ENCODE results near the gene TEX35.

Gene TEX35

DNA sequence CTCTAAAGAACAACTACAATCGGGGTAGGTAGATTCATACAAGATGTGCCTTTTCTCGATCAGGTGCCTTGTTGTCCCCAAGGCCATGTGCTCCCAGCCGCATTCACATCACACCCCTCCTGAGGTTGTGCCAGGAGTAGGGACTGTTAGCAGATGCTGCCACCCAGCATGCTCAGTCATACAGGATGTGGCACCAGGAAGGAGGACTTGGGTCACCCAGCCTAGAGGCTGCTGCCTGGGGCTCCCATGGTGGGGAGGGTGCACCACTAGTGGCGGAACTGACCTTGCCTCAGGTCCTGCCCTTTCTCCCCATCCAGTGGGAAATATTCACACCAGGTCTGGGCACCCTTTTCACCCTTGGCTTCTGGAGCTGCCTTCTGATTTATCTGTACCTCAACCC, 8.3 kb downstream of the TEX35 start:
- no peak for DNase-seq

DNA sequence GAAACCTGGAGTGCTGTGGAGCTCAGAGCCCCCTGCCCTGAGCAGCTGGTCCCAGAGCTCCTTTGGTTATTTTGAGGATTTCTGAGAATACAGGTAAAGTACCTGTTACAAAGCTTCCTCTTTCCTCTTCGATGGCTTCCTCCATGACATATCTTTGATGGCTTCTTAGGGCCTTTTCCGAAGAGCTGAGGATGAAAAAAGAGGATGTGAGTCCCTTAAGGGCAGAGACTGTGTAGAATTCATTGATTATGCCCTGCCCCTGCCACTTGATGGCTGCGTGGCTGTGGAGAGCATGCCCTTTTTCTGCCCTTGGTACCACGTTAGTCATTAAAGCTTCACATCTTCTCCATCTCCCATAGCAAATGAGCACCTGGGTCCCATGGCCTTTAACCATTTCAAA, 14.2 kb downstream of the TEX35 start:
- no peak for DNase-seq

DNA sequence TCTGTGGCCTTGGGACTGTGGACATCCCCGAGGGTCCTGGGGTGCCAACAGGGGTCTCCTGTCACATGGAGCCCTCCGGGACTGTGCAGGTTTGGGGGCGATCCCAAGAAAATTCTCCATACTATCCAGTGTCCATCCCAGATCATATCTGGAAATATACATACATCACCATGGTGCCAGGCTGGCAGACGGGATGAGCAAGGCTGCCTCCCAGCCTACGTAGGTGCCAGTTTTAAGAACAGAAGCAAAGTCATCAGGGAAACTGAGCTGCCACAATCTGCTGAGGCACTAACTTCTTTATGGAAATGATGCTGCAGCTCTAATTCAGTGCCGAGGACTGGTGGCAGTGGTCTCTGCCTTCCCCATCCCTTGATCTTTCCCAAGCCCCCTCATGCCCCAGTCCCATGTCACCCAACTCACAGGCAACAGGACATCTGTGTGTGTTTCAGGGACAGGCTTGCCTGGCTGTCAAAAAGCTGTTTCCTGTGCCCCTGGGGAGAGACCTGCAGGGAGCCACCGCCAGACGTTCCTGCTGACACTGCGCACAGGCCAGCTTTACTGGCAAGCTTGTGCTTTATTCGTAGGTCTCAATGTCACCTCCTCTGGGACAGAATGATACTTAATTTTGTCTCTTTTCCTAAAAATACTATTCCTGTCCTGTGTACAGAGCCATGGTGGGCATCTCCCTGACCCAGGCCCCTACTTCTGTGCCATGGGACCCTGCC, 15.5 kb downstream of the TEX35 start:
- no peak for DNase-seq

DNA sequence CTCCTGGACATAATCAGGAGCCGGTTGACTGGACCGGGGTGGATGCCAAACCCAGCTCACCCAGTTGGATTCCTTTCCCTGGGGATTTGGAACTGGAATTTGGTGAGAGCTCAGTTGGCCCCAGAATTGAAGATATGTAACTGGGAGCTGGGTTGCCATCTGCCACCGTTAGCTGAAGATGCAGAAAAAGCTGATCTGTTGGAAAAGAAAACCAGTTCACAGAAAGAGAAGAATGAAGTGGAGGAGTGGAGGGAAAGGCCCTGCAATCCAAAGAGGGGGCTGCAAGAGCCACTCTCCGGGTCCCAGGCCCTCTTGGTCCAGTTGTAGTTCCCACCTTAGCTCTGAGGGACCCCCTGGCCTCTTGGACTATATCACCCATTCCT, 16.0 kb downstream of the TEX35 start:
- DNase-seq: no peak

DNA sequence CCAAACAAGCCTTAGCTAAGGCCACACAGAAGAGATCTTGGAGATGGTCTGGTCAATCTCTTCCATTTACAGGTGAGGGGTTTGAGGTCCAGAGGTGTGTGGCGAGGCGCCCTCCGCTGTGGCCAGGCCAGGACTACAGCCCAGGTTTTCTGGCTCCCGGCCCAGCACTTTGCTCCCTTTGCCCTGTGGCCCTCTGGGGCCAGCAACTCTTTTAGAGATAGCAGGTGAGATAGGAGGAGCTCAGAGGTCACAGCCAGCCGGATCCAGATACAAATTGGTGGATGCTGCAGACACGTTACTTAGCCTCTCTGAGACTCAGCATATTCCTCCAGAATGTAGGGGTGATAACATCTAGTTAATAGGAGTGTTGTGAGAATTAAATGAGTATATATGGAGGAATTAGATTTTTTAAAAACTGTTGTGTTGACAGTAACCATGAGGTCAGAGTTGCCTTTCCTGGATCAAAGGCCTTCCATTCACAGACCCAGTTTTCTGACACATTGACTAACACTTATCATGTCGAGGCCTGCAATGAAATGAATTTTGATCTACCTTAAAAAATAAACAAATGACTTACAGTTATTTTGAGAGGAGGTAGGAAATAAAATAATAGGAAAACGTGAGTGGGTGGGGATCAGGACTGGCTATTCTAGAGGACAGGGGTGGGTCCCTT, 16.6 kb downstream of the TEX35 start:
- DNase-seq: no peak

DNA sequence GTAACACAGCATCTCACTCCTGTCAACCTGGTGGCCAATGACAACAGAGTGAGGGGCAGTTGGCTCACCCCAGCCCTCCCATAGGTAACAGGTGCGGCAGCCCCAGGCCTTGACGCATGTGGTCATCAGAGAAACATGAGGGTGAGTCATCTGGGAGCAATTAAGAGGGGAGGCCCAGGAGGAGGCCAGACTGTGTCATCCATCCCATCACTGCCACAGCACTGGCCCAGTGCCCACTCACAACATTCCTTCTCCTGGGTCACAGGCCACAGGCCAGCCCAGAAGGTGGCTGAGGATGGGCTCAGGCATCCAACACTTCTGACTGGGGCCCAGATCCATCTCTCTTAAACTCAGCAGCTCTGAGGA, 17.1 kb downstream of the TEX35 start:
- DNase-seq: no peak

DNA sequence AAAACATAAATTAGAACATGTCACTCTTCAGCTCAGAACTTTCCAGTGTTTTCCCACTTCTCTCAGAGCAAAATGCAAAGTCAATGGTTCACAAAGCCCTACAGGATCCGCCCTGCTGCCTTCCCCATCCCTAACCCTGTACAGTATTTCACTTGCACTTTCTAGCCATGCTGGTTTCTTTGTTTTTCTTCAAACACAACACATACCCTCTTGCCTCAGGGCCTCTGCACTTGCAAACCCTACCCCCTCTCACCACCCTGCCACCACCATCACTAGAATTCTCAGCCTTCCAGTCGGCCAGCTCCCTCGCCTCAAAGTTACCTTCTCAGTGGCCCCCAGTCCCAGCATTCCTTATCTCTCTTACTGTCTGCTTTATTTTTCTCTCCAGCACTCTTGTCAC, 17.6 kb downstream of the TEX35 start:
- no peak for DNase-seq

DNA sequence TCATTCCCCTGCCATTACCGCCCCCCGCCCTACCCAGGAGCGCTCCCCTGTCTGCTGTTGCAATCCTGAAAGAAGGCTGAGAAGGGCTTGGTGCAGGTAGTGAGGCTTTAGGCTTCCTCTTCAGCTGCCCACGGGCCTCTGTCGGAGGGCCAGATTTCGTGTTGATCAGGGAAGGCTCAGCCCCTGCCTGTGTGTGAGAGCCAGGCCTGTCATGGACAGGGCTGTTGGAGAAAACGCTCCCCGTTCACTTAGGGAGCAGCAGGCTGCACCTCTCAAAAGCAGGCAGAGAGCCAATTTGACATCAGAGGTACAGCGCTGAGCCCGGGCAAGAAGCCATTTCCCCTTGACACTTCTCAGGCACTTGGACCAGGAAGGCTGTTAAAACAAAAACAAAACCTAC, 19.0 kb downstream of the TEX35 start:
- no peak for DNase-seq

DNA sequence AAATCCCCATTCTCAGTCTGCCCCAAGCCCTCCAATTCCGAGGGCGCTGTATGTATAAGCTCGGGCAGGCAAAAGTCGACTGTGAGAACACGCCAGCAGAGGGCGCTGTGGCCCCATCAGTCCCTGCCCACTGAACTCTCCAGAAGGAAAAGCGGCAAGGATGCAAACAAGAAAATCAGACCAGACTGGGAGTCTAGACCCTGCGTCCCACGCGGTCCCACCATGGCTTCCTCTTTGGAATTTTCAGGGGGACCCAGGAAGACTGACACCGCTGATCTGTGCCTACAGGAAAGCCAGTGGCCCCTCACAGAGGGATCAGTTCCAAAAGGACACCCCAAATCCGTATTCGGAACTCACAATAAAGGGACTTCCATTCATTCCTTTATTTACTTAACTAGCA, 19.5 kb downstream of the TEX35 start:
- peak; percentile 75 for DNase-seq

DNA sequence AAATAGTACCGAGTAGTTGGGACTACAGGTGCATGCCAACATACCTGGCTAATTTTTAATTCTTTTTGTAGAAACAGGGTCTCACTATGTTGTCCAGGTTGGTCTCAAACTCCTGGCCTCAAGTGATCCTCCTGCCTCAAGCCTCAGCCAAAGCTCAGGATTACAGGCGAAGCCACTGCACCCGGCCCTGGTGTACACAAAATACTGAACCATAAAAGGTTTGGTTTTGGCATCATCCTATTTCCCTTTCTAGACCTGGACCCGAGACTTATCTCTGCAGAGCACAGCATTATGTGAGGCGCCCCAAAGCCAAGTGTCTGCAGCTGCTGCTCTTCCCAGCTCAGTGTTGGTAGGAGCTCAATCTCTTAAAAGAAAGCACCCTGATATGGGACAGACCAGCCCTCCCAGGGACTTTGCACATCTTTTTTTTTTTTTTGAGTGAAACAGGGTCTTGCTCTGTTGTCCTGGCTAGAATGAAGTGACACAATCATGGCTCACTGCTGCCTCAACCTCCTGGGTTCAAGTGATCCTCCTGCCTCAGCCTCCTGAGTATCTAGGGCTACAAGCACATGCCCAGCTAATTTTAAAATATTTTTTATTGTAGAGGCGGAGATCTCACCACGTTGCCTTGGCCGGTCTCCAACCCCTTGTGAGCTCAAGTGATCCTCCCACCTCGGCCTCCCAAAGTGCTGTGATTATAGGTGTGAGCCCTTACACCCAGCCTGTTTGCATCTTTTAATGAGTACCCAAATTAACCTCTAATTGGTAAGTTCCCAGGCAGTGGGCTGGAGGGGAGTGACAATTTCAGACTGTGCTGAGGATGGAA, 20.4 kb downstream of the TEX35 start:
- no peak for DNase-seq

DNA sequence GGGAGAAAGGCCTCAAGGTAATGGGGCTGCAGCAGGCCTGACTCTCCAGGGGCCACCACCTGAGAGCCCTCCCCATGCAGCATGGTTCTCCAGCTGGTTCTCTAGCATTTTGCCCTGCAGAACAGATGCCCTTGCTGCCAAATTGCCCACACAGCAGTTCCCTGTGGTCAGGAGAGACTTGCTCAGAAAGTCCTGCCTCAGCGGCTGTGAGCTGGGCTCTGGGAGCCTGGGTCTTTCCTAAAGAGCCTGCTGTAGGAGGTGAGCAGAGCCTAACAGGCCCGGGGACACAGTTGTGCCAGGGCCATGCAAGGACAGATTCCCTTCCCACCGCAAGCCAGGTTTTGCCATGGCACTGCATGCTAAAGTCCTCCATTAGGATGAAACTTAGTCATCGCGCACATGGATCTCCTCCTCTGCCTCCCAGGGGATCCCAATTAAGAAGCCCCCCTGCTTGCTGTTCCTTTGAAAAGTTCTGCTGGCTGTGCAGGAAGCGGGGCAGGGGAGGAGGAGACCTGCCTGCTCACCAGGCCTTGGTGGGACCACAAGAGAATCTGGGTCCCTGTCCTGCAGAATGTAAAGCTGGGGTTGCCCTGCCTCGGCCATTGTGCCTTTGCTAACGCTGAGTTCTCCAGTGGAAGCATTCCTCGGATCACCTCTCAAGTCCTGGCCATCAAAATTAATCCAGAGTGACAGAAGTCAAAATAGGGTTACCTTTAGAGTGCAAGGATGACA, 21.4 kb downstream of the TEX35 start:
- no peak for DNase-seq

DNA sequence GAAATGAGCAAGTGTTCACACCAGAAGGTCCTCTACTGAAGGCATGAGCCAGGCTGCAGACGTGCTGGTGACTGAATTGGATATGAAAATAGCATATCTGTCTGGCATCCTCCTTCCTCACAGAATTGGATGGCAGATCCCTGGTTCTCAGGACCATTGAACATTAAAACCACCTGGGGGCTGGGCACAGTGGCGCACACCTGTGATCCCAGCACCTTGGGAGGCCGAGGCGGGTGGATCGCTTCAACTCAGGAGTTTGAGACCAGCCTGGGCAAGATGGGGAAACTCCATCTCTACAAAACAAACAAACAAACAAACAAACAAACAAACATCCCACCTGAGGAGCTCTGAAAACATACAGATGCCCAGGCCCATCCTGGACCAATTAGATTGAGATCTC, 23.4 kb downstream of the TEX35 start:
- DNase-seq: no peak

DNA sequence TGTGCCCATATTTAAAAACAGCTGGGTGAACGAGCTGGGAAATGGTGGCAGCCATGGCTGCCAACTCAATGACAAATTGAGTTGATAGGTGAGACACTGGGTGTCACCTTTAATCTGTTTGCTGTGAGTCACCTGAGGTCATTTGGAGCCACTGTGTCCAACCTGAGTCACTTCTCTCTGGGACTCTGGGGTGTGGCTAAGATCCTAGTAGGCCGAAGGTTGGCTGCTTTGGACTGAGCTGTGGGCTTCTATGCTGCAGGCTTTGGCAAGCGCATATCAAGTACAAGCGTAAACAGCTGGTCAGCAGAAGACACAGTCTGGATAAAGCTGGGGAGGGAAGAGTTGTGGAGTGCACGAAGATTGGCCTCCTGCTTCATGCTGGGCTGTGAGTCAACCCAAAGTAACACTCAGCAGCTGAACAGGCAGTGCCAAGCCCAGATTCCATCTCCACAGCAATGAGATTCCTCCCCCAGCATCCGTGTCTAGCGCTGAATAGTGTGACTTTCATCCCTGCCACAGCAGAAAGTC, 24.0 kb downstream of the TEX35 start:
- DNase-seq: no peak

DNA sequence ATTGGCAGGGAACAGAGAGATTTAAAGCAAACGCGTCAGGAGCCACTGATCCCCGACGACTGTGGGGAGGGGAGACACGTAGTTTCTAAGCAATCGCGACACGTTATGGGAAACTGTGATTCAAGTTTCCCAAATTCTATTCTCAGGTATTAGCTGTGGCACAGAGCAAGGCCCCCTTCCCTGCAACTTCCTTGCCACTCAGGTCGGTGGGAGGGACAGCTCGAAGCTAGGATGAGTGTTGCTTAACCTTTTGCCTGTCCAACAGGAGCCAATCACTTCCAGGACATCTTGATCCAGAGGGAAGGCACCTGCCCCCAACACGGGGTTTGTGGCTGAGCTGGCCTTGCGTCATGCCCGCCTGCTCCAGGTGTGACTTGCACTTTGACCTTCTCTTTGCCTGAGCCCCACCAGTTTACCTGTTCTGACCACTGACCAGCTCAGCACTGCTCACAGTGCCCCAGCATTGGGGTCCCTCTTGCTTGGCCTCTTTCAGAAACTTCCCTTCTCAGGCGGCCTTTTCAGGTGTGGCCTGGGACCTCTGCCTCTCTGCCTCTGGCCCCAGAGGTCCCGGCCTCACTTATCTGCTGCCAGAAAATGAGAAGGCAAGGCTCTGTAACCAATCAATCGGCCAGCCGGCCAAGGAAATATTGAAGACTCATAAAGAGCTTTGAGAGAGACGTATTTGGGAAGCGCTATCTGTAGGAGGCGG, 24.6 kb downstream of the TEX35 start:
- DNase-seq: no peak

DNA sequence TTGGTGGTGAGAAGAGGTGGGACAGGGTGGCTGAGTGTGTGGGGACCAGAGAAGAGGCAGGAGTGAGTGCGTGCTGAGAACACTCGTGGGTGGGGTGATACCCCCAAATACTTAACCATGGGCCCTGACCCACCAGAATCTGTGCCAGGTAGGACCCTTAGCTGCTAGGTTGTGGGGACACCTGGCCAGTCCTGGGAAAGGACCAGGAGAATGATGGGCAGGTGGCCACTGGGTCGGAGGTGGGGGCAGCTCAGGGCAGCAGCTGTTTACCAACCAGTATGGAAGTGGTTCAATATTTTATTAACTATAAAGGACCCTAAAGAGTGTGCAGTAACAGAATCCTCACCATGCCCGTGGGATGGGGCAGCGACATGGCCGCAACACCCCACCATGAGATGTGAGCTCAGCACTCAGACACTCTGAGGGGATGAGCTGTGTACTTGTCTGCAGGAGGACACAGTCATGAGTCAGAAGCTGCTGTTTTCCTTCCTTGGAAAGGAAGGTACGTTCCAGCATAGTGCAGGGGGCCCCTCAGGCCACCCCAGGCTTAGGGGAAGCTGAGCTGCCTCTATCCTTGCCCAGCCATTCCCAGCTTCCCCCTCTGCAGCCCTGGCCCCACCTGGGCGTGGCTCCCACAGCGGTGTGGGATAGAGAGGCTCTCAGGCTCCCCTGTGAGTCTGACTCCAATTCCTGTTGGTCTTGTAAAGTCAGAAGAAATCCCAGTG, 25.4 kb downstream of the TEX35 start:
- no peak for DNase-seq

DNA sequence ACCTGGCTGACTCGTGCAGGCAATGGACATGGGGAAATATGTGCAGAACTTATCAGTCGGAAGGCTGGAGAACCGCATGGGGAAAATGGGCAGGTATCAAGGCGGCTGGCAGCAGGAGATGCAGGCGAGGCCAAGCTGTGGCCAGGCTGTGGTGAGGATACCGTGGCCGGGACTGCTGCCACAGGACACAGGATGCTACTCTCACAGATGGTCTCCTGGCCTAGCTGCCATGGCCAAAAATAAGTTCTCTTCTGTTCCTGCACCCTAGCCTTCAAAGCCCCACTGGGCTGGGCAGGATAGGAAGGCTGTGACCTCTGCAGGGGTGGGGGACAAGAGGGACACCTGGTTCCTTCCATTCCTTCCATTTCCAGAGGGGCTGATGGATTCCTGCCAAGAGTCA, 26.4 kb downstream of the TEX35 start:
- no peak for DNase-seq

DNA sequence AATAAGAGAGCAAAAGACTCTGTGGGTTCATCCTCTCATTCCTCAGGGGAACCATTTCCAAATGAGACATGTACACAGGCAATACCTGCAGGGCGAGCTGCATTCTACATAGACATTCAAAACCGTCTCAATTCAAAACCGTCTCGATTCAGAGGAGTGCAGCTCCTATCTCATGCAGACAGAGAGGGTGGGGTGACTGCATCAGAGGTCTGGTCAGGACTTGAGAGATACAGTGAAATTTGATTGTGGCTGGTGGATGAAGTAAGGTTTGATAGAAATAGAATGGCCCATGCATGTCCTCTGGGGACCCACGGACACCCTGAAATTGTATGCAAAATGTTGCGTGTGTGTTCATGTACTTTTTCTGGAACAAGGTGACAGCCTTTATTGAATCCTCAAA, 27.3 kb downstream of the TEX35 start:
- DNase-seq: no peak

DNA sequence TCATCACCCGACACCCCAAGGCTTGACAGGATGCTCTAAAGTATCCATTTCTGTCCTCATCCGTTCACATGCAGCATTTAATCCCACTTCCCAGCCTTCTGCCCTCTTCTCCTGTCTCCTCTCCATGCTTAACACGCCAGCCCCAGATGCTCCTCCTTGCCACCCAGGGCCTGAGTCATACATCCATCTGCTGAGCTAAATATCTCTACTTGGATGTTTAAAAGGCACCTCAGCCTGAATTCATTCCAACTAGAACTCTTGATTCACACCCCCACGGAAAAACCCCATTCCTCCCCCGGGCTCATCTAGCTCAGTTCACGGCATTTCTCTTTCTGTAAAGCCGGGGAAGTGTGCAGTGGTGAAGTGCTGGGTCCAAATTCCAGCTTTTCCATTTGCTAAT, 27.7 kb downstream of the TEX35 start:
- no peak for DNase-seq

DNA sequence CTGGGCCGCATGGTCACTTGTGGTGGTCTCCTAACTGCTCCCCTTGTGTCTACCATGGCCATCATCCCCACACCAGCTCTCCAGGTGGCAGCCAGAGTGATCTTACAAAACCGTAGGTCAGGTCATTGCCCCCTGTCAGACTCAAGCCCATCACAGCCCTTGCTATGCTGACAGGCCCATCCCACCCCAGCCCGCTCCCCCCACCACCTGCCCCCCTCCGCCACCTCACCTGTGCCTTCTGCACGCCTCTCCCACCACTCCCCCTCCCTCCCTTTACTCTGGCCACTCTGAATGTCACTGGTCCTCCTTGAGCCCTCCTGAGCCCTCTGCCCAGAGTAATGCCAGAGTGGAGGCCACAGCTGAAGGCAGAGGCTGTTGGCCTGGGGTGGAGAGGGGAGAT, 28.5 kb downstream of the TEX35 start:
- no peak for DNase-seq

DNA sequence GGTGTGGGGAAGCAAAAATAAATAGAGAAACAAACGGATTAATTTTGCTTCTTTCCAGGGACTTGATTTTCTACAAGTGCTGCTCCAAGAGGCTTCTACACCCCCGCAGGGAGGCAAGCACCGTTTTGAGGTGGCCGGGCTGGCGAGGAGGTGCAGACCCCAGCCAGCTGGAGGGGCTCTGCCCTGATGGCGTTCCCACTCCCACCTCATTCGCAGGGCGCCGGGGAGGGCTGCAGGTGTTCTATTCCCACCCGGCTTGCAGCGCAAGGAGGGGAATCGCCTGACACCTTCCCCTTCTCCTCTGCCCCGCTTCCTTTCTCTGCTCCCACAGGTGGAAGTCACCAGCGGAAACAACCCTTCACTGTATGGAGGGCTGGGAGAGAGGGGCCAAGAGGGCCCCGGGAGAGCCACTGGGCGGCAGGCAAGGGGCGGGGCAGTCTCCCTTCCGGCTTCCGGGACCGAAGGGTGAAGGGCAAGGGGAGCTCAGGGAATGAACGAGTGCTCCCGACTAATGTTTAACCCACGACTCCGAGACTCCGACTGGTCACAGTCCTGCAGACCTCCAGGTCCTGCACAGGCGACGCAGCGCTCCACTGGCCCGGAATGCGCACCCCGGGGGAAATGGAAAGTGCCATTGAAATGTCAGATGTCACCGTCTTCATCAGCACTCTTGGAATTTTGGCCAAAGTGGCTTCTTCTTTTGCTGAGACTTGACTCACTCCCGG, 29.1 kb downstream of the TEX35 start:
- peak; percentile 40 for DNase-seq
